AG04449 (cell line): ENCODE results near the gene TMEM190.
"Not testable (repeated sequence)": the region's sequence is repeated elsewhere in the genome, so short reads cannot be mapped to it uniquely, and the experiment has no call there.

ENCODE experiments used
- CTCF ChIA-PET: fragments of 350-600 bp; formaldehyde crosslinking; extraction: SDS; loops from one replicate; lab custom pipeline; 2021; ENCODE audit warnings: antibody characterized with exemption; lab: Yijun Ruan, JAX
- POLR2A ChIA-PET: fragments of 400-600, 350-600 bp; formaldehyde crosslinking; extraction: SDS; loops from one replicate; lab custom pipeline; 2020; ENCODE audit warnings: antibody characterized with exemption, inconsistent platforms; lab: Yijun Ruan, JAX
- DNase-seq: peaks from one replicate; pipeline ENCODE4 v3.0.0-alpha.2; 2010; ENCODE audit warnings: low read depth, low spot score
- H3K4me3 ChIP-seq: 2 replicates; pipeline ENCODE4 v1.5.1; 2011; ENCODE audit warnings: low read depth, mild to moderate bottlenecking, control low read depth, low read length
- TF ChIP-seq, protein P1 (sequence below): IDR thresholded peaks from one replicate; pipeline ENCODE4 v1.5.1; 2011; ENCODE audit warnings: mild to moderate bottlenecking, moderate library complexity, low read length, control low read depth, inconsistent platforms; ENCODE audit not compliant: insufficient read depth; ENCODE audit errors: missing control alignments

TMEM190 gene

GRCh38 chr19:55376241-55376933 is at the start of gene TMEM190:
TSS of gene TMEM190 (plus strand) at chr19:55376826. CDS start at chr19:55376854, 28 bp downstream.
- POLR2A ChIA-PET, result no interaction called here
- CTCF ChIA-PET, result interaction anchor here (1.0 to 1.1 kb wide), 2 partner anchors 8 to 12 kb away, joined by 3 read pairs; partner anchors contain the start of gene TMEM238
- H3K4me3 ChIP-seq, result no peak within 1 kb of the TSS
- DNase-seq, result no peak
- TF ChIP-seq, protein P1, sequence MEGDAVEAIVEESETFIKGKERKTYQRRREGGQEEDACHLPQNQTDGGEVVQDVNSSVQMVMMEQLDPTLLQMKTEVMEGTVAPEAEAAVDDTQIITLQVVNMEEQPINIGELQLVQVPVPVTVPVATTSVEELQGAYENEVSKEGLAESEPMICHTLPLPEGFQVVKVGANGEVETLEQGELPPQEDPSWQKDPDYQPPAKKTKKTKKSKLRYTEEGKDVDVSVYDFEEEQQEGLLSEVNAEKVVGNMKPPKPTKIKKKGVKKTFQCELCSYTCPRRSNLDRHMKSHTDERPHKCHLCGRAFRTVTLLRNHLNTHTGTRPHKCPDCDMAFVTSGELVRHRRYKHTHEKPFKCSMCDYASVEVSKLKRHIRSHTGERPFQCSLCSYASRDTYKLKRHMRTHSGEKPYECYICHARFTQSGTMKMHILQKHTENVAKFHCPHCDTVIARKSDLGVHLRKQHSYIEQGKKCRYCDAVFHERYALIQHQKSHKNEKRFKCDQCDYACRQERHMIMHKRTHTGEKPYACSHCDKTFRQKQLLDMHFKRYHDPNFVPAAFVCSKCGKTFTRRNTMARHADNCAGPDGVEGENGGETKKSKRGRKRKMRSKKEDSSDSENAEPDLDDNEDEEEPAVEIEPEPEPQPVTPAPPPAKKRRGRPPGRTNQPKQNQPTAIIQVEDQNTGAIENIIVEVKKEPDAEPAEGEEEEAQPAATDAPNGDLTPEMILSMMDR, result no peak

- CTCF ChIA-PET, H3K4me3 ChIP-seq, DNase-seq, POLR2A ChIA-PET: not testable (repeated sequence)
These were observed 47.8 kb upstream of the TMEM190 start for GRCh38 chr19:55328774-55329318.

- DNase-seq, POLR2A ChIA-PET, H3K4me3 ChIP-seq: not testable (repeated sequence)
- CTCF ChIA-PET, result interaction anchor here (0.7 to 1.3 kb wide), 2 partner anchors 9 to 11 kb away, joined by 3 to 4 read pairs; no protein-coding TSS in a partner anchor
These were observed 46.8 kb upstream of the TMEM190 start for GRCh38 chr19:55329791-55330190.

- no peak for DNase-seq
- TF ChIP-seq, protein P1, result no peak
- ChIA-PET CTCF (interaction anchor here (0.6 kb wide), 1 partner anchor 41 kb away, joined by 4 read pairs; no protein-coding TSS in a partner anchor), POLR2A (no interaction called here)
- H3K4me3 ChIP-seq, result no peak overlapping the region
These were observed 42.8 kb upstream of the TMEM190 start for GRCh38 chr19:55333870-55334269.

GRCh38 chr19:55336101-55336500 is 40.5 kb upstream of the TMEM190 start:
- TF ChIP-seq, protein P1, result no peak
- no peak overlapping the region for H3K4me3 ChIP-seq
- ChIA-PET POLR2A (interaction anchor here (0.5 kb wide), 1 partner anchor 9 kb away, joined by 3 read pairs; no protein-coding TSS in a partner anchor), CTCF (interaction anchor here (1.0 to 1.9 kb wide), 2 partner anchors 34 to 44 kb away, joined by 3 to 8 read pairs; no protein-coding TSS in a partner anchor)
- no peak for DNase-seq

- ChIA-PET CTCF (interaction anchor here (0.9 to 3.4 kb wide), 12 partner anchors 9 to 128 kb away, joined by 3 to 27 read pairs (median 5); no protein-coding TSS in a partner anchor), POLR2A (interaction anchor here (0.6 to 1.6 kb wide), 12 partner anchors 10 to 113 kb away, joined by 3 to 18 read pairs (median 4); partner anchors contain the start of genes GARIN5B, HSPBP1, IL11 and PPP6R1)
- DNase-seq, result peak; percentile 100
- TF ChIP-seq, protein P1, result peak; percentile 47
- peak within 1 kb of the TSS; percentile 74 for H3K4me3 ChIP-seq
These were observed 37.3 kb upstream of the TMEM190 start, which contains the start of gene KMT5C for GRCh38 chr19:55339105-55339888. TSS of gene KMT5C (plus strand) at chr19:55339876. CDS start at chr19:55341937, 2,061 bp downstream.
